ENCODE data around the gene TCF7.

The TCF7 gene

GRCh38 chr5:134195666-134196065 is 81.2 kb downstream of the TCF7 start:
- Histone ChIP-seq H3K4me1 (ENCODE audit: control insufficient read depth, insufficient read depth, low read length) (no peaks in the 10 kb centered on the region), H3K4me3 (ENCODE audit: low read depth, low read length) (no peak overlapping the region), H3K27ac (ENCODE audit: low read depth, low read length) (no peak overlapping the region), H3K9ac (ENCODE audit: low read length) (no peak overlapping the region), H3K9me3 (ENCODE audit: control insufficient read depth, insufficient read depth, low read depth, low read length) (no peaks in the 10 kb centered on the region), H3K27me3 (ENCODE audit: control insufficient read depth, insufficient read depth, low read length) (no peaks in the 10 kb centered on the region), H3K36me3 (ENCODE audit: control insufficient read depth, insufficient read depth, low read length) (peaks cover 55% of the 10 kb centered on the region)
